Natural killer cell (primary cell): ENCODE measurements around the gene MXD3. TPM values are rescaled to one million over a fixed set of nuclear protein-coding genes. Genes with fewer than 3 reads are reported as not detected.
A peak's percentile ranks its signal among the peaks of the same experiment; 100 is the strongest.
"Not testable (repeated sequence)": the region's sequence is repeated elsewhere in the genome, so short reads cannot be mapped to it uniquely, and the experiment has no call there.

Source experiments
- ATAC-seq, 3 donors: fragments of 150-1000 bp in 2 of 3; fragments of 200-7000 bp in 1 of 3; cut with Tn5 transposase; 1 replicate in 1 of 3; 2 replicates in 2 of 3; pipeline ENCODE4 v1.10.0; 2021; ENCODE audit warnings: mild to moderate bottlenecking in 2 of 3, moderate library complexity in 2 of 3
- DNase-seq, 2 donors: peaks; one replicate each; pipeline versions ENCODE4 v3.0.0 to v3.0.0-alpha.2; 2013 to 2021; ENCODE audit warnings: mixed read lengths in 1 of 2
- H3K27ac ChIP-seq: one replicate; pipeline ENCODE4 v1.5.1; 2013; ENCODE audit warnings: mild to moderate bottlenecking, low read length
- H3K27me3 ChIP-seq: one replicate; pipeline ENCODE4 v1.6.1; 2013; ENCODE audit warnings: low read length; ENCODE audit not compliant: control insufficient read depth, insufficient read depth
- H3K36me3 ChIP-seq: one replicate; pipeline ENCODE4 v1.6.1; 2013; ENCODE audit warnings: low read length; ENCODE audit not compliant: control insufficient read depth, insufficient read depth
- H3K4me1 ChIP-seq: one replicate; pipeline ENCODE4 v1.6.1; 2013; ENCODE audit warnings: low read length; ENCODE audit not compliant: control insufficient read depth, insufficient read depth
- H3K4me3 ChIP-seq: one replicate; pipeline ENCODE4 v1.5.1; 2013; ENCODE audit warnings: low read length
- H3K9me3 ChIP-seq: one replicate; pipeline ENCODE4 v1.6.1; 2013; ENCODE audit warnings: low read length; ENCODE audit not compliant: control insufficient read depth, insufficient read depth
- H3K27ac Mint-ChIP-seq, 2 donors: one replicate each; pipeline ENCODE4 v1.8.0; 2022; ENCODE audit warnings: mild to moderate bottlenecking in 2 of 2, mixed read lengths in 2 of 2, moderate library complexity in 1 of 2
- H3K27me3 Mint-ChIP-seq, 2 donors: one replicate each; pipeline ENCODE4 v1.8.0; 2022; ENCODE audit warnings: low read depth in 2 of 2, mixed read lengths in 2 of 2
- H3K36me3 Mint-ChIP-seq: one replicate; pipeline ENCODE4 v1.8.0; 2022; ENCODE audit warnings: mixed read lengths
- H3K4me1 Mint-ChIP-seq, 2 donors: one replicate each; pipeline ENCODE4 v1.8.0; 2022; ENCODE audit warnings: mixed read lengths in 2 of 2
- H3K4me3 Mint-ChIP-seq: one replicate; pipeline ENCODE4 v1.8.0; 2022; ENCODE audit warnings: mild to moderate bottlenecking, moderate library complexity, mixed read lengths
- H3K9me3 Mint-ChIP-seq, 2 donors: one replicate each; pipeline ENCODE4 v1.8.0; 2022; ENCODE audit warnings: mixed read lengths in 2 of 2
- CTCF ChIP-seq: fragments of 200-600 bp; IDR thresholded peaks from one replicate; pipeline ENCODE4 v1.8.0; 2022; ENCODE audit warnings: antibody characterized with exemption
- WGBS: methylation state at CpG from one replicate; pipeline ENCODE4 v1.1.7; 2013; ENCODE audit warnings: missing lambda C conversion rate; ENCODE audit not compliant: insufficient coverage; 5-methylcytosine and 5-hydroxymethylcytosine counted together
- intact Hi-C: fragments of 100-400 bp; cut with micrococcal nuclease; formaldehyde crosslinking; loops from one replicate; pipeline ENCODE4 v1.14.2; 2022
- total RNA-seq, 4 donors: library from RNA; stranded (reverse); fragments of 120-200 nt in 1 of 4; gene quantifications; one replicate each; pipeline versions ENCODE4 v1.2.3 to v1.2.4, GENCODE V29; 2013 to 2022

The MXD3 gene
- total RNA-seq, 3 donors from 2014 or later (not counting 1 experiment from before 2014, with no cell fraction given), result 10.9 to 15.0 (median 15.0) TPM

GRCh38 chr5:177343777-177344176, 32.1 kb upstream of the MXD3 start:
- peaks cover 27% of the 10 kb centered on the region for H3K36me3 ChIP-seq

GRCh38 chr5:177343000-177343399, 31.3 kb upstream of the MXD3 start:
- H3K36me3 Mint-ChIP-seq, intact Hi-C loops: not testable (repeated sequence)
- H3K4me1 Mint-ChIP-seq, result peaks cover 29 to 37% of the 10 kb centered on the region in 2 donors

More at GRCh38 chr5:177343777-177344176, 32.1 kb upstream of the MXD3 start:
- peaks cover 24% of the 10 kb centered on the region for H3K4me1 ChIP-seq
- peaks cover 7% of the 10 kb centered on the region for H3K36me3 Mint-ChIP-seq
- no peak overlapping the region for H3K27ac Mint-ChIP-seq
- no peak for TF ChIP-seq CTCF
- H3K4me1 Mint-ChIP-seq, result peaks cover 26 to 33% of the 10 kb centered on the region in 2 donors
- WGBS, result 97% methylated on average over 6 of the region's 6 CpGs
- no peak overlapping the region for H3K27ac ChIP-seq
- no peak for DNase-seq
- no peaks in the 10 kb centered on the region for H3K9me3 ChIP-seq
- intact Hi-C loops, result no loop called here
- H3K27me3 ChIP-seq, result no peaks in the 10 kb centered on the region
- no peak overlapping the region for H3K4me3 Mint-ChIP-seq
- no peak for ATAC-seq
- no peak overlapping the region for H3K4me3 ChIP-seq
- no peaks in the 10 kb centered on the region for H3K9me3 Mint-ChIP-seq
- H3K27me3 Mint-ChIP-seq, result no peaks in the 10 kb centered on the region

GRCh38 chr5:177339107-177339638, 27.5 kb upstream of the MXD3 start:
- intact Hi-C loops, result no loop called here
- Histone ChIP-seq H3K27ac (peak overlapping the region; percentile 30), H3K4me3 (no peak overlapping the region)

More at GRCh38 chr5:177343000-177343399, 31.3 kb upstream of the MXD3 start:
- not testable (repeated sequence) for H3K9me3 ChIP-seq, H3K27ac ChIP-seq, H3K27ac Mint-ChIP-seq, ATAC-seq, H3K4me3 ChIP-seq, H3K4me3 Mint-ChIP-seq, H3K9me3 Mint-ChIP-seq, DNase-seq, H3K27me3 ChIP-seq, H3K27me3 Mint-ChIP-seq
- WGBS, result 97% methylated on average over 9 of the region's 14 CpGs
- Histone ChIP-seq H3K4me1 (peaks cover 32% of the 10 kb centered on the region), H3K36me3 (peaks cover 29% of the 10 kb centered on the region)

More at GRCh38 chr5:177339107-177339638, 27.5 kb upstream of the MXD3 start:
- Mint-ChIP-seq H3K9me3 (no peaks in the 10 kb centered on the region), H3K27me3 (no peaks in the 10 kb centered on the region), H3K4me1 (peaks cover 17 to 38% of the 10 kb centered on the region in 2 donors), H3K36me3 (peaks cover 7% of the 10 kb centered on the region), H3K27ac (peak overlapping the region; percentile 37 to 78), H3K4me3 (peak overlapping the region; percentile 71)
- WGBS, result 31% methylated on average over 11 of the region's 11 CpGs
- Histone ChIP-seq H3K27me3 (no peaks in the 10 kb centered on the region), H3K36me3 (peaks cover 51% of the 10 kb centered on the region), H3K9me3 (no peaks in the 10 kb centered on the region), H3K4me1 (peaks cover 60% of the 10 kb centered on the region)
- no peak for DNase-seq
- no peak for TF ChIP-seq CTCF
- ATAC-seq, result peak; percentile 60 to 79 (median 72)
